HS-5 (cell line): ENCODE results near the gene ZFP69B.
"Not testable (repeated sequence)": the region's sequence is repeated elsewhere in the genome, so short reads cannot be mapped to it uniquely, and the experiment has no call there.

Experiments used
- DNase-seq: peaks from one replicate; pipeline ENCODE4 v3.0.0-alpha.2; 2012; ENCODE audit warnings: low read depth

ZFP69B gene

DNA sequence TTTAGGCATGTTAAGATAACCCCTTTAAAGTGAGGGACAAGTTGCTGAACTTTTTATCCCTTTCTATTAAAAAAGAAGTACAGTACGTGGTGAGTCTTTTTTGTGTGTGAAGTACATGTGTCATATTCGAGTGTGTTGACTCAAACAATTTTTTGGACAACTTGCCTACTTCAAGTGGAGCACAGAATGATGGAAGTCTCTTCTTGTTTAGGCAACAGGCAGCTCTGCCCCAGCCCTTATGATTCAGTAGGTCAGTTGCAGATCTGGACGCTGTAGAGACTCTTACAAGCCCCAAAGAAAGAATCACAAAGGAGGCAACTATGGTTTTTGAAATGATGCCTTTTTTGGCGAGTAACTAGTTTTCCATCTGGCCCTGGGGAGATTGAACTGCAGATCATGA, 14.4 kb upstream of the ZFP69B start:
- no peak for DNase-seq

DNA sequence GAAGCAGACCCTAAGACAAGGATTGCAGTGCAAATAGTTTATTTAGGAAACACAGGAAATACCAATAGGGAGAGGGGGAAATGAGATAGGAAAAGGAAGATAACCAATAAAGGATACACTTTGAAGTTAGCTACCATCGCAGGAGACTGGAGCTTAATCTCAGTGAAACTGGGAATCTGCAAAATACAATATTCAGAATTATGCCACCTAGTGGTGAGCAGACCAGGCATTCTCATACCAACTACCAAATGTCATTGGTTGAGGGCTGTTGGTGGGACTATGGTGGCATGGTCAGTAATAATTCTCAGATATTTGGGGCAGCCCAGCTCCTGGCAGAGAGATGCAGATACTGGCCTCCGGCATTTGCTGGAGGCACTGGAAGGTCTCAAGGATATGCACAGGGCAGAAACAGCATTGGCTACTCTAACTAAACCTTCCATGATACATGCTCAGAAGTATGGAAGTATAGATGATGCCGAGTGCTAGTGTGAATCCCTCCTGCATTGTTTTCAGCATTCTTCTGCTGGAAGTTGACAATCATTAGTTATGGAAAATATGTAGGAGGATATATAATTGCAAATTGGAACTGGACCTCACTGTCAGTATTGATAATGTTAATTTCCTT, 11.8 kb upstream of the ZFP69B start:
- DNase-seq: no peak

DNA sequence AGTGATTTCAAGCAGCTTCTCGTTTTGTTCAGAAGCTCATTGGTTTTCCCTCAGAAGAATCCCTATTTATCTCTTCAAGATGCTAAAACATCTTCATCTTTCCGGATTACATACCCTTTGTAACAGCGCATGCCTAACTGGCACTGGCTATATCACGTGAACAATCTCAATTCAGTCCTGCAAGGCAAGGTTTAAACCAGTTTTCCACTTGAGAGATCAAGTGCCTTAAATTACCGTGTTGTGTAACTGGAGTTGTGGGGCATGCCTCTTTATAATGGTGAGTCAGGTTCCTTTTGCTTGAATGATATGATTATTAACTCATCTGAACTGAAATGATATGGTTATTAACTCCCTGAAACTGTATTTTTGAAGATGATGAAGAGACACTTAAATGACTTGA, 11.0 kb upstream of the ZFP69B start:
- no peak for DNase-seq

DNA sequence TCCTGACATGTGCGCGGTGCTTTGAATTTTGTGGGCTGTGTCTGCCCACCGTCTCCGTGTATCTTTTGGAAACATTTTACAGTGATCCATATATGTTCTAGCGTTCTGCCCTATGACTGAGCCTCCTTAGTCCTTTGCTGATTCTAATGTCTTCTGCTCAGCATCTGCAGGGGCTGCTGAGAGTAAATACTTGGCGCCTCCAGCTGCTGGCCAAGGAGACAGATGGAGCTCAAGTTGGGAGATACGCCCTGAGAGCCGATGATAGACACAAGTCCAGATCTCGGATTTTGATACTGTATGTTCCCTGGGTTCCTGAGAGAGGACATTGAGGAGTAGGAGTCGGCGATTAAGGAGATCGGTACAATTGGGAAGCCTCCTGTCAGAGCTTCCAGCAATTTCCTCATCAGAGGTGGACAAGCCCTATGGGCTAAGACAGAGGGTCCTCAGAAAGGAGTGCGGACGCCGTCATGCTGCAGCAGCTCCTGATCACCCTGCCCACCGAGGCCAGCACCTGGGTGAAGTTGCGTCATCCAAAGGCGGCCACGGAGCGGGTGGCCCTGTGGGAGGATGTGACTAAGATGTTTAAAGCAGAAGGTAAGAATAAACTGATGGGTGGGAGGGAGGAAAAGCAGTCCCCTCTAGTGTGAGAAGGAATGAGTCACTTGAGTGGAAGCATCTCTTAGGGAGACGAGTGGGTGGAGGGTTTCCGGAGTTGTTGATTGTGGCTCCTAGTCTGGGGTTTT, 390 bp downstream of the ZFP69B start:
- DNase-seq: no peak

DNA sequence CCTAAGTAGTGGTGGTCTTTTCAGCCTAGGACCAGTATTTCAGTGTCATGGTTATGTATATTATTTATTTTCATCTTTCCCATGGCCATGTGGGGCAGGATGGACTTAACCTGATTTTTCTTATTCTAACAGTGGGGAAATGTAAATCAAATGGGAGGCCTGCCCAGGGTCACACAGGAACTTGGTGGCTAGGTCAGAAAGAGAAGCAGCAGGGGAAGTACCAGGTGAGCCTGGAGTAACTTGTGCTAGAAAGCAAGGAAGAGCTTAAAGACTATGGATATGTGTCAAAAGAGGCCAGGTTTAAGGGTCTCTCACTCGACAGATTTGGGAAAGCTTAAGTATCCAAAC, 936 bp downstream of the ZFP69B start:
- DNase-seq: no peak

DNA sequence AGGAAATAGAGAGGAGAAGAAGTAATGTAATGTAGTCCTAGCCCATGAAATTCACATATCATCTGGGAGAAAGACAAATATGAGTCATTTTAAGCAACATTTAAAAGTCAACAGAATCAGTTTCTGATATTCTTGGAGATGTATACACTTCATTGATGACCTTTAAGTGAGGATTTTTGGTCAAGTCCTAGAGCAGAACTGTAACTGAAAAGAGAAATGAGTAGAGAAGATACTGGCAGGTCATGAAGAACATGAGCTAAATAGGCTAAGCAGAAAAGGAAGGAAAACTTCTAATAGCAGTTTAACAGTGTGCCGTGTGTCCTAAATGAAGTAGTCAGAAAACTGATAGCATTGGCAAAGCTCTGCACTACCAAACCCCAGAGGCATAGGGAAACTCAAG, 4.6 kb downstream of the ZFP69B start:
- no peak for DNase-seq

DNA sequence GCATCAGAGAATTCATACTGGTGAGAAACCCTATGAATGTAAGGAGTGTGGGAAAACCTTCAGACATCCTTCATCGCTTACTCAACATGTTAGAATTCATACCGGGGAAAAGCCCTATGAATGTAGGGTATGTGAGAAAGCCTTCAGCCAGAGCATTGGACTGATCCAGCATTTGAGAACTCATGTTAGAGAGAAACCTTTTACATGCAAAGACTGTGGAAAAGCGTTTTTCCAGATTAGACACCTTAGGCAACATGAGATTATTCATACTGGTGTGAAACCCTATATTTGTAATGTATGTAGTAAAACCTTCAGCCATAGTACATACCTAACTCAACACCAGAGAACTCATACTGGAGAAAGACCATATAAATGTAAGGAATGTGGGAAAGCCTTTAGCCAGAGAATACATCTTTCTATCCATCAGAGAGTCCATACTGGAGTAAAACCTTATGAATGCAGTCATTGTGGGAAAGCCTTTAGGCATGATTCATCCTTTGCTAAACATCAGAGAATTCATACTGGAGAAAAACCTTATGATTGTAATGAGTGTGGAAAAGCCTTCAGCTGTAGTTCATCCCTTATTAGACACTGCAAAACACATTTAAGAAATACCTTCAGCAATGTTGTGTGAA, 12.8 kb downstream of the ZFP69B start:
- DNase-seq: peak; percentile 2

DNA sequence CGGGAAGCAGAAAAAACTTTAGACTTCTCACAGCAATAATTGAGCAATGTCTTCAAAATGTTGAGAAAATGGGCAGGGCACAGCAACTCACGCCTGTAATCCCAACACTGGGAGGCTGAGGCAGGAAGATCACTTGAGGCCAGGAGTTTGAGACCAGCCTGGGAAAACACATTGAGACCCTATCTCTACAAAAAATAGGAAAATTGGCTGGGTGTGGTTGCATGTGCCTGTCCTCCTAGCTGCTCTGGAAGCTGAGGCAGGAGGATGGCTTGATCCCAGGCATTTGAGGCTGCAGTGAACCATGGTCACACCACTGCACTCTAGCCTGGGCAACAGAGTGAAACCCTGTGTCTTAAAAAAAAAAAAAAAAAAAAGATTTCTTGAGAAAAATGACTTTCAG, 19.1 kb downstream of the ZFP69B start:
- DNase-seq: no peak

DNA sequence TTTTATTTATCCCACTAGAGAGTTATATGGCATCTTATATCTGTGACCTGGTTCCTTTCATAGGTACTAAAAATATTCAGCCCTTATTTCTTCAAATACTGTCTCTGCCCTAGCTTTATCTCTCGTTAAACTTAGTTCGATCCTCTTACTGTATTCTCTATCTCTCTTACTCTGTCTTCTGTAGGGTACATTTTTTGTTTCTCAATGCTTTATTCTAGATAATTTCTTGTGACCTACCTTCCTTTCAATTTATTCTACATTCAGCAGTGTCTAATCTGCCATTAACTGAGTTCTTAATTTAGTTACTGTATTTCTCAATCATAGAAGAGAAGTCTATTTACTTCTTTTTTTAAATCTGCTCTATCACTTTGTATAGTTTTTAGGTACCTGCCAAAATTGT, 25.0 kb downstream of the ZFP69B start:
- DNase-seq: no peak

DNA sequence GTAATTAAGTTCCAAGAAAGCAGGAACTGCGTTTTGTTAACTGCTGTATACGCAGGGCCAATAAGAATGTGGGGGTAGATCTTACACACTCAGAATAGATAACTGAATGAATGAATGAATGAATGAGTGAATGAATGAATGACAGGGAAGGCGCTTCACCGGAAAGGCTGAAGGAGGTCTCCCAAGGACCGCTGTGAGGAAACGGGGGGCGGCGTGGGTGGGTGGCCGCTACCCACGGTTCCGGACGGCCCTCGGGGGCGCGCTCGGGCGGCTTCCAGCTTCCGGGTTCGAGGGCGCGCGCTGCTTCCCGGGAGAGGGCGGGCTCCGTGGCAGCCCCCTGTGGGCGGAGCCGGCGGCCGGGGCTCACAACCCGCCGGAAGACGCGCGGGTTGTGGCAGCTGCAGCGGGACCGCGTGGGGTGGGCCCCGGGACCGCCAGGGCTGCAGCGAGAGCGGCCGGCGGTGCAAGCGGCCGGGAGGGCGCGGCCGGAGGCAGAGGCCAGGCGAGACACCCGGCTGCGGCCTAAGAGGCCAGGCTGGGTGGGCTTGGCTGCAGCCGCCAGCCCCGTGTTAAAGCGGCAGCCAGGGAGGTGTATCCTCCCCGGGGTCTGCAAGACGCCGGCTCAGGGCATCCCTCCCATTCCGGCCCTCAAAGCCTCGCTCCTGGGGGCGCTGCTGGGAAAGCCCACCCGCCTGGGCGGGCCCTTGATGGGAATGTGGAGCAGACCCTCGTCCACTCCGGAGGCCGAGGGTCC, 26.8 kb downstream of the ZFP69B start, which contains the start of gene ZFP69:
Gene ZFP69 (plus strand): TSS at position 367 of the 754 bp plus-strand sequence. CDS start 2,072 bp downstream, outside the sequence.
- no peak for DNase-seq

DNA sequence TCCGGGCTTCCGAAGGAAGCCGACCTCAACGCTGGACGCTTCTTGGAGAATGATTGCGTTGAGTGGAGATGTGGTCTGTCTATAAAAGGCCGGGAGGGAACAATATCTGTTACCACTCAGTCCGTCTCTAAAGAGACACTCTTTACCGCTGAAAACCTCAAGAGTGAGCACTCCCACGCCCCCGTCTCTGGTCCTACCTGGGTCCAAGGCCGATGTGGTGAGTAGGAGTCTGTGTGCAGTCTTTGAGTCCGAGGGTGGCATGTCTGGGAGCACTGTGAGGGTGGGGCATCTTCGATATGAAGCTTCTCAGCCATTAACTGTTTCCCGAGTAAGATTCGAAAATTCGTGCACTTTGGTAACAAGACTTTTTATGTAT, 27.4 kb downstream of the ZFP69B start:
- DNase-seq: no peak

DNA sequence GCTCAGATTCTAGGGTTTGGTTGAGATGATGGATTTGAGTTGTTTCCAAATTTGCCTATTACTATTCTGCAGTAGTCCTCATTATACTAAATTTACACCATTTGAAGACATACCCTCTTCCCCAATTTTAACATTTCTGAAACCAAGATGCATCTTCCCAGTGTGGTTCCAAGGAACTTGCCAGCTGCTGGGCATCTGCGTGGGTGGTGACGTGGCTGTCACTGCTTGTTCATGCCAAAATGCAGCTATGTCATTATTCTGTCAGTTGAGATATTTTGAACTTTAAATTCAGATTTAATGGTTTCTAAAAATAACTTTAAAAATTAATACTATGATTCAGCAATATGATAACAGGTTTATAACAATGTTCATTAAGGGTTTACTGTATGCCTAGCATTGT, 28.0 kb downstream of the ZFP69B start:
- no peak for DNase-seq

DNA sequence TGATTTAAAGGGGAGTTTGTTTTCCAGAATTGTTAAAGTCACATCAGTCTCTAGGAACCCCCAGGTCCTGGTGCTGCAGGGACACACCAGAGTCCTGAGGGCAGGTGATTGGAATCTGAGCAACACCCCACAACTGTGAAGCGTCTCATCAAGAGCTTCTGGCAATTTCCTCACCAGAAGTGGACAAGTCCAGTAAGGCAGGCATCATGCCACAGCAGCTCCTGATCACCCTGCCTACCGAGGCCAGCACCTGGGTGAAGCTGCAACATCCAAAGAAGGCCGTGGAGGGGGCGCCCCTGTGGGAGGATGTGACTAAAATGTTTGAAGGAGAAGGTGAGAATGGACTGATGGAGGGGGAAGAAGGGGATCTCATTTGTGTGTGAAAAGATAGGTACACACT, 28.9 kb downstream of the ZFP69B start:
- DNase-seq: no peak

DNA sequence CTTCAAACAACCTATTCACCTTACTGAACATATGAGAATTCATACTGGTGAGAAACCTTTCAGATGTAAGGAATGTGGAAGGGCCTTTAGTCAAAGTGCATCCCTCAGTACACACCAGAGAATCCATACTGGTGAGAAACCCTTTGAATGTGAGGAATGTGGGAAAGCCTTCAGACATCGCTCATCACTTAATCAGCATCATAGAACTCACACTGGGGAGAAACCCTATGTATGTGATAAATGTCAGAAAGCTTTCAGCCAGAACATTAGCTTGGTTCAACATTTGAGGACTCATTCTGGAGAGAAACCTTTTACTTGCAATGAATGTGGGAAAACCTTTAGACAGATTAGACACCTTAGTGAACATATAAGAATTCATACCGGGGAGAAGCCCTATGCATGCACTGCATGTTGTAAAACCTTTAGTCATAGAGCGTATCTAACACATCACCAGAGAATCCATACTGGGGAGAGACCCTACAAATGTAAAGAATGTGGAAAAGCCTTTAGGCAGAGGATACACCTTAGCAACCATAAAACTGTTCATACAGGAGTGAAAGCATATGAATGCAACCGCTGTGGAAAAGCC, 45.1 kb downstream of the ZFP69B start:
- no peak for DNase-seq

DNA sequence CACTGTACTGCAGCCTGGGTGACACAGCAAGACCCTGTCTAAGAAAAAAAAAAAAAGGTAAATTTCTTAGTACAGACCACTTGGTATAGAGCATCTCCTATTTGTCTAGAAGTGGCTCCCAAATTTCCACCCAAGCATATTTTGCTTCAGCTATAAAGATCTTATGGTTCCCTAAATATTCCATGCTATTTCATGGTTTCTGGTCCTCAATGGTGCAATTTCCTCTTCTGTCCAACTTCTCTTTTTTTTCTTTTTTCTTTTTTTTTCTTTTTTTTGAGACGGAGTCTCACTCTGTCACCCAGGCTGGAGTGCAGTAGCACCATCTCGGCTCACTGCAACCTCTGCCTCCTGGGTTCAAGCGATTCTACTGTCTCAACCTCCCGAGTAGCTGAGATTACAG, 52.4 kb downstream of the ZFP69B start:
- DNase-seq: not testable (repeated sequence)

DNA sequence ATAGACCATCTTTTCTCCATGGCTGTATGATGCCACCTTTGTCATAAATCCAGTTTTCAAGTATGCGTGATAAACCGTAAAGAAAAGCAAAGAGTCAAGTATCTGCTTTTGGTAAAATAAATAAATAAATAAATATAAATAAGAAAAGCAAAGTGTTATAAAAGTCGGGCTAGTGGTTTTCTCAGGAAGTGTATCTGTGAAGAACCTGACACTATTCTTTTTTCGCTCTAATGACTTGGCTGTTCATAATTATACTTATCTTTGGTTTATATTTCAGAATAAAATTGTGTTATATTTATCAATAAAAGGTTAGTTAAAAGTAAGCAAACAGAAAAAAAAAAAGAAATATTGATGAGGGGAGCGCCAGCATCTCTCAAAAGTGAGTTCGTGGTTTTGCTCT, 57.7 kb downstream of the ZFP69B start:
- no peak for DNase-seq

DNA sequence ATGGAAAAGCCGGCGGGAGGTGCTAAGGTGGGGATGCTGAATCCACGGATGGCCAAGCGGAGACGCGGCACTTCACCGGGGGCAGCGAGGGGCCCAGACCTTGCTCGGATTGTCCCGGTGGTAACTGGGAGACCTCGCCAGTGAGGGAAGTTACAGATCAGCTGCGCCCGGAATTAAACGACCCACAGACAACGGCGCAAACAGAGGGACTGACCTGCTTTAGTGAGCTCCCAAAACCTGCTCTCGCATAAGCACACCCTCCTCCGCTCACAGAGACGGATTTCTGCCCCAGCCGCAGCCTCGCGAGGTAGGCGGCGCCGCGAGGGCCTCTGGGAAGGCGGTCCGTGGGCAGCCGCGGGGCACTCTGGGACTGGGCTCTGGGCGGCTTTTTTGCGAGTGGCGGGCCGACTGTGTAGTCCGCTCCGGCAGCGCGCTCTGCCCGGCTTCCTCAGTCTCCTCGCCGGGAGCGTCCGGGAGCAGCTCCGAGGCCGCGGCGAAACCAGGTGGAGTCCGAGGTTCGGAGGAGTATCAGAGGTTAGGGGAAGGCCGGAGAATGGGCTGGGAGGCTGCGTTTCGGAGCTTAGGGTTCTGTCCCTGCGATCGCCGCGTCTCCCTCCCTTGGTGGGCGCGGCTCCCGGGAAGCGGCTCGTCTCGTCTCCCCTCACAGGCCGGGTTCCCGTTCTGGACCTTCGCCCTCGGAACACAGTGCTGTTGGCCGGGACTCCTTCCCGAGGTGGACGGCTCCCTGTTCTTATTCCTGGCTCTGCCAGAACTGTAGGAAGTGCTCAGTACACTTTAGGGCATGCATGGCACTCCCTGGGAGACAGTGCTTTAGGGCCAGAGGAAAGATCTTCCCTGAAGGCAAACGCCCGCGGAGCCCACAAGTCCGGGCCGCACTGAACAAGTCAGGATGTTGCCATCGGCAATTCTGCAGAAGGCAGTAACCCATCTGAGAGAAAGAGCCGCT, 58.4 kb downstream of the ZFP69B start, which contains the start of gene EXO5:
Gene EXO5 (plus strand): TSS at position 393 of the 967 bp plus-strand sequence. CDS start 5,778 bp downstream, outside the sequence.
- DNase-seq: no peak
